ENCODE data around the gene CHMP4A.

The CHMP4A gene

GRCh38 chr14:24184104-24184970, 29.0 kb downstream of the CHMP4A start:
- H3K4me3 ChIP-seq (ENCODE audit: low read length): no peak overlapping the region
- no peak for TF ChIP-seq CTCF (conservative IDR thresholded peaks at IDR 0.05; ENCODE audit: low read depth, low read length)
- DNase-seq (ENCODE audit: low read depth): no peak

GRCh38 chr14:24183014-24183481, 30.2 kb downstream of the CHMP4A start:
- TF ChIP-seq CTCF (conservative IDR thresholded peaks at IDR 0.05; ENCODE audit: low read depth, low read length): no peak
- DNase-seq (ENCODE audit: low read depth): no peak
- no peak overlapping the region for H3K4me3 ChIP-seq (ENCODE audit: low read length)

- no peak overlapping the region for H3K4me3 ChIP-seq (ENCODE audit: low read length)
- DNase-seq (ENCODE audit: low read depth): no peak
- TF ChIP-seq CTCF (conservative IDR thresholded peaks at IDR 0.05; ENCODE audit: low read depth, low read length): no peak
Measured at GRCh38 chr14:24182110-24182882, 31.0 kb downstream of the CHMP4A start.

GRCh38 chr14:24181371-24182077, 31.8 kb downstream of the CHMP4A start:
- H3K4me3 ChIP-seq (ENCODE audit: low read length): no peak overlapping the region
- DNase-seq (ENCODE audit: low read depth): no peak
- TF ChIP-seq CTCF (conservative IDR thresholded peaks at IDR 0.05; ENCODE audit: low read depth, low read length): no peak

GRCh38 chr14:24179961-24180796, 33.1 kb downstream of the CHMP4A start:
- no peak for TF ChIP-seq CTCF (conservative IDR thresholded peaks at IDR 0.05; ENCODE audit: low read depth, low read length)
- no peak for DNase-seq (ENCODE audit: low read depth)
- H3K4me3 ChIP-seq (ENCODE audit: low read length): no peak overlapping the region

- no peak for DNase-seq (ENCODE audit: low read depth)
Measured at GRCh38 chr14:24179294-24179960, 33.9 kb downstream of the CHMP4A start.

More at GRCh38 chr14:24179294-24179960, 33.9 kb downstream of the CHMP4A start:
- H3K4me3 ChIP-seq (ENCODE audit: low read length): no peak overlapping the region
- no peak for TF ChIP-seq CTCF (conservative IDR thresholded peaks at IDR 0.05; ENCODE audit: low read depth, low read length)
